IMR-90 (cell line): ENCODE data around the gene MTA1. TPM values are rescaled to one million over a fixed set of nuclear protein-coding genes. Genes with fewer than 3 reads are reported as not detected.

Experiments used
- ATAC-seq: fragments of 200-7000 bp; cut with Tn5 transposase; 2 replicates; pipeline ENCODE4 v1.9.1; 2020; ENCODE audit warnings: low read depth, mild to moderate bottlenecking, moderate library complexity
- BruUV-seq: library from RNA; stranded (reverse); fragments of 400-500 nt; replicated peaks from 2 replicates; lab custom pipeline; 2021; lab: Mats Ljungman, UMichigan
- CTCF ChIA-PET: fragments of 300-600 bp; formaldehyde crosslinking; extraction: SDS; loops from one replicate; lab custom pipeline; 2021; ENCODE audit warnings: antibody characterized with exemption; lab: Yijun Ruan, JAX
- POLR2A ChIA-PET: fragments of 300-600 bp; sonication (Branson Sonifier 250); formaldehyde crosslinking; loops from one replicate; lab custom pipeline; 2022; ENCODE audit warnings: antibody characterized with exemption; ENCODE audit not compliant: unreplicated experiment; lab: Charles Lee
- DNase-seq: peaks from one replicate; pipeline ENCODE4 v3.0.0; 2013
- H2AFZ ChIP-seq: replicated peaks from 2 replicates; pipeline ENCODE3; 2013; ENCODE audit warnings: low read length, mild to moderate bottlenecking; ENCODE audit not compliant: poor library complexity
- H2AK5ac ChIP-seq: 2 replicates; pipeline ENCODE4 v1.6.1; 2013; ENCODE audit warnings: low read depth, low read length, inconsistent platforms
- H2AK9ac ChIP-seq: replicated peaks from 2 replicates; pipeline ENCODE3; 2013; ENCODE audit warnings: mild to moderate bottlenecking, low read depth, low read length, moderate library complexity; ENCODE audit not compliant: poor library complexity
- H2BK120ac ChIP-seq: 2 replicates; pipeline ENCODE4 v1.6.1; 2013; ENCODE audit warnings: low read depth, low read length, inconsistent platforms
- H2BK15ac ChIP-seq: 3 replicates; pipeline ENCODE4 v1.6.1; 2013; ENCODE audit warnings: low read depth, low read length, inconsistent platforms
- H2BK20ac ChIP-seq: 2 replicates; pipeline ENCODE4 v1.6.1; 2013; ENCODE audit warnings: low read depth, mild to moderate bottlenecking, inconsistent platforms, low read length, moderate library complexity
- H2BK5ac ChIP-seq: 2 replicates; pipeline ENCODE4 v1.6.1; 2013; ENCODE audit warnings: mild to moderate bottlenecking, low read depth, low read length, inconsistent platforms; ENCODE audit not compliant: poor library complexity, severe bottlenecking
- H3K14ac ChIP-seq: replicated peaks from 2 replicates; pipeline ENCODE4 v1.6.1; 2013; ENCODE audit warnings: low read depth, low read length, inconsistent platforms
- H3K18ac ChIP-seq: 2 replicates; pipeline ENCODE4 v1.6.1; 2013; ENCODE audit warnings: low read depth, low read length, control low read depth
- H3K23ac ChIP-seq: 2 replicates; pipeline ENCODE4 v1.6.1; 2013; ENCODE audit warnings: low read depth, low read length, inconsistent platforms
- H3K27ac ChIP-seq: 2 replicates; pipeline ENCODE4 v1.5.1; 2013; ENCODE audit warnings: mild to moderate bottlenecking, control low read depth, low read length; ENCODE audit not compliant: insufficient read depth
- H3K27me3 ChIP-seq: 2 replicates; pipeline ENCODE4 v1.6.1; 2013; ENCODE audit warnings: low read length; ENCODE audit not compliant: control insufficient read depth, insufficient read depth
- H3K36me3 ChIP-seq: 2 replicates; pipeline ENCODE4 v1.6.1; 2013; ENCODE audit warnings: low read length, mixed read lengths; ENCODE audit not compliant: control insufficient read depth, insufficient read depth
- H3K4ac ChIP-seq: 2 replicates; pipeline ENCODE4 v1.6.1; 2013; ENCODE audit warnings: low read depth, low read length, inconsistent platforms
- H3K4me1 ChIP-seq: 2 replicates; pipeline ENCODE4 v1.6.1; 2013; ENCODE audit warnings: low read length, mixed read lengths; ENCODE audit not compliant: control insufficient read depth, insufficient read depth
- H3K4me2 ChIP-seq: 2 replicates; pipeline ENCODE4 v1.6.1; 2013; ENCODE audit warnings: low read depth, mild to moderate bottlenecking, control low read depth, low read length, moderate library complexity
- H3K4me3 ChIP-seq: 2 replicates; pipeline ENCODE4 v1.5.1; 2013; ENCODE audit warnings: low read depth, mild to moderate bottlenecking, control low read depth, low read length, moderate library complexity; ENCODE audit not compliant: insufficient read depth
- H3K56ac ChIP-seq: 2 replicates; pipeline ENCODE4 v1.6.1; 2013; ENCODE audit warnings: low read length, inconsistent platforms; ENCODE audit not compliant: insufficient read depth; ENCODE audit errors: extremely low read depth
- H3K79me1 ChIP-seq, 2 experiments: 2 replicates each; pipeline ENCODE4 v1.6.1; 2013; ENCODE audit warnings: low read length in 2 of 2, inconsistent platforms in 1 of 2, low read depth in 1 of 2
- H3K9ac ChIP-seq: 2 replicates; pipeline ENCODE4 v1.6.1; 2013; ENCODE audit warnings: low read depth, low read length, control low read depth
- H3K9me1 ChIP-seq: 2 replicates; pipeline ENCODE4 v1.6.1; 2013; ENCODE audit warnings: low read length, inconsistent platforms; ENCODE audit not compliant: insufficient read depth
- H3K9me3 ChIP-seq: 2 replicates; pipeline ENCODE4 v1.6.1; 2013; ENCODE audit warnings: low read length; ENCODE audit not compliant: control insufficient read depth, insufficient read depth
- H4K20me1 ChIP-seq: 2 replicates; pipeline ENCODE4 v1.6.1; 2013; ENCODE audit warnings: low read length, inconsistent platforms; ENCODE audit not compliant: insufficient read depth
- H4K5ac ChIP-seq: 2 replicates; pipeline ENCODE4 v1.6.1; 2013; ENCODE audit warnings: mild to moderate bottlenecking, low read depth, low read length, control low read depth
- H4K8ac ChIP-seq, 2 experiments: 2 replicates each; pipeline ENCODE4 v1.6.1; 2013; ENCODE audit warnings: low read depth in 2 of 2, low read length in 2 of 2, control low read depth in 1 of 2, inconsistent platforms in 1 of 2
- H4K91ac ChIP-seq: 2 replicates; pipeline ENCODE4 v1.6.1; 2013; ENCODE audit warnings: low read depth, low read length, inconsistent platforms; ENCODE audit not compliant: insufficient read depth
- BHLHE40 ChIP-seq: fragments of 150-350 bp; IDR thresholded peaks from 2 replicates; pipeline ENCODE4 v1.6.1; 2016; ENCODE audit warnings: mild to moderate bottlenecking, low read depth, low read length
- CHD1 ChIP-seq: IDR thresholded peaks from 2 replicates; pipeline ENCODE4 v1.6.1; 2012; ENCODE audit warnings: low read depth, low read length, improper control_type of control experiment
- FOS ChIP-seq: fragments of 150-350 bp; IDR thresholded peaks from 2 replicates; pipeline ENCODE4 v1.6.1; 2016; ENCODE audit warnings: low read depth, low read length
- MAFK ChIP-seq: IDR thresholded peaks from 2 replicates; pipeline ENCODE4 v1.6.1; 2012; ENCODE audit warnings: low read depth, low read length, improper control_type of control experiment
- MXI1 ChIP-seq: IDR thresholded peaks from 2 replicates; pipeline ENCODE4 v1.6.1; 2012; ENCODE audit warnings: low read depth, mild to moderate bottlenecking, low read length, moderate library complexity, borderline replicate concordance
- NFE2L2 ChIP-seq: fragments of 150-350 bp; IDR thresholded peaks from 2 replicates; pipeline ENCODE4 v1.6.1; 2016; ENCODE audit warnings: low read depth, mild to moderate bottlenecking, low read length
- POLR2A ChIP-seq: IDR thresholded peaks from 2 replicates; pipeline ENCODE4 v1.6.1; 2012; ENCODE audit warnings: mild to moderate bottlenecking, low read depth, low read length
- RAD21 ChIP-seq: IDR thresholded peaks from 2 replicates; pipeline ENCODE4 v1.6.1; 2012; ENCODE audit warnings: low read length, improper control_type of control experiment
- RCOR1 ChIP-seq: IDR thresholded peaks from 2 replicates; pipeline ENCODE4 v1.6.1; 2012; ENCODE audit warnings: mild to moderate bottlenecking, low read length, improper control_type of control experiment; ENCODE audit not compliant: insufficient replicate concordance
- RFX5 ChIP-seq: IDR thresholded peaks from 2 replicates; pipeline ENCODE4 v1.8.0; 2012; ENCODE audit warnings: low read depth, mild to moderate bottlenecking, low read length, moderate library complexity
- SMC3 ChIP-seq: fragments of 150-350 bp; IDR thresholded peaks from 2 replicates; pipeline ENCODE4 v1.6.1; 2016; ENCODE audit warnings: low read depth, mild to moderate bottlenecking, antibody characterized with exemption, low read length, moderate library complexity
- WGBS, 2 experiments: methylation state at CpG; one replicate each; pipeline versions ENCODE4 v1.1.5 to v1.1.7; 2013; ENCODE audit warnings: missing lambda C conversion rate in 2 of 2; ENCODE audit not compliant: insufficient read length in 1 of 2; ENCODE audit errors: extremely low coverage in 2 of 2; 5-methylcytosine and 5-hydroxymethylcytosine counted together
- dilution Hi-C: fragments of 300-500 bp; cut with HindIII; formaldehyde crosslinking; loops from one replicate; pipeline ENCODE4 v1.14.3; 2018; ENCODE audit warnings: low sequenced_read_pairs; ENCODE audit not compliant: unreplicated experiment
- in situ Hi-C: fragments of 300-500 bp; cut with MboI; formaldehyde crosslinking; loops from 3 replicates; pipeline ENCODE4 v1.14.3; 2019; ENCODE audit warnings: low sequenced_read_pairs, inconsistent platforms, mixed read lengths
- intact Hi-C: fragments of 100-400 bp; cut with micrococcal nuclease; formaldehyde crosslinking; loops from 2 replicates; pipeline ENCODE4 v1.10.0; 2022
- polyA plus RNA-seq, 3 experiments: library from polyadenylated mRNA; depleted of rRNA; stranded (reverse); fragments of >200 nt; gene quantifications; 2 replicates each; pipeline ENCODE4 v1.2.3, GENCODE V29; 2012; ENCODE audit warnings: low replicate concordance in 1 of 3
- total RNA-seq: library from RNA; depleted of rRNA; stranded (reverse); fragments of >200 nt; gene quantifications from 2 replicates; pipeline ENCODE4 v1.2.3, GENCODE V29; 2012
- TF ChIP-seq, protein P1 (sequence below): fragments of 150-350 bp; IDR thresholded peaks from 2 replicates; pipeline ENCODE4 v1.6.1; 2017; ENCODE audit warnings: mild to moderate bottlenecking, antibody characterized with exemption, low read length, low read depth
- TF ChIP-seq, protein P2 (sequence below): fragments of 150-350 bp; IDR thresholded peaks from 2 replicates; pipeline ENCODE4 v1.6.1; 2016; ENCODE audit warnings: low read depth, mild to moderate bottlenecking, low read length, moderate library complexity, borderline replicate concordance

Gene MTA1
- total and polyA plus RNA-seq, 2 of the 4 experiments (the other 2 are of a cell fraction), result 21.5 to 61.6 TPM

DNA sequence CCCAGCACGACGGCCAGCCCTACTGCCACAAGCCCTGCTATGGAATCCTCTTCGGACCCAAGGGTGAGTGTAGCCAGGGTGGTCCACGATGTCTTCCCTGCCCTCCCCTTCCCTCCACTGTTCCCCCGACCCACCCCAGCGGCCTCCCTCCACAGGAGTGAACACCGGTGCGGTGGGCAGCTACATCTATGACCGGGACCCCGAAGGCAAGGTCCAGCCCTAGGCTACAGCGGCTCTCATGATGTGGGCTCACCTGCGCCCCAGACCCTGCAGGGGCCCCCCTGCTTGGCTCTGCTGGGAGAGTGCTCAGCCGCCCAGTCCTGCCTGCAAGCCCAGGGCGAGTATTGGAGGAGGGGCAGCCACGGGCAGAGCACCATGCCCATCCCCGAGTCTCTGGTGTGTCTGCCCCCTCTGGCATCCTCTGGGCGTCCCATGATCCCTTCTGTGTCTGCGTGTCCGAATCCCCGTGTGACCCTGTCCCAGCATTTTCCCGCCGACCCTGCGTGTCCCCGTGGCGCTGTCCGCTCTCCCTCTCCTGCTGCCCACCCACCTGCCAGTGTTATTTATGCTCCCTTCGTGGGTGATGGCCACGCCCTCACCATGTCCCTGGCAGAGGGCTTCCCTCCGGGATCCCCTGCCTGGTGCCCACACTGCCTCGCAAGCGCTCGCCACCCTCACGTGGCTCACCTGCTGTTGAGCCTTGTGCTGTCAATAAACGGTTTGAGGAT lies 60.0 kb downstream of the MTA1 start (continued):
- TF ChIP-seq CHD1, result no peak

DNA sequence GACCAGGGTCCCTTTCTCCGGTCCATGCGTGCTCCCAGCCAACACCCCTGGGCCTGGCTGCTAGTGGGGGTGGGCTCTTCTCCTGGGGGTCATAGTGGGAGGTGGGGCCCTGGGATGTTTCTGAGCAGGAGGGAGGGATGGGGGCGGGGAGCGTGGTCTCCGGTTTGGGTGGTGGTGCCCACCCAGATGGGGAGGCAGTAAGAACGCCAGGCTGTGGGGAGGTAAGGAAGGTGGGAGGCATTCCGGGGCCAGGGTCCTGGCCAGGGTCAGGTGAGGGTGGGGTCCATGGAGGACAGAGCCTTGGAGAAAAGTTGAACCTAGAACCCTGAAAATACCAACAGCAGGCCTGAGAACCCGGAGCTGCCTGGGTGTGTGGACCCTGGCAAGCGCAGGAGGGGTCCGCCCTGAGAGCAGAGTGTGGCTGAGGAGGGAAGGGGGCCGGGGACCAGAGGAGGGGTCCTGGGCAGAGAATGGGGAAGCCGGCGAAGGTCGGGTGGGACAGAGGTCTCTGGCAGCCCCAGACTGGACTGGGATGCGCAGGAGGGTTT lies 60.6 kb downstream of the MTA1 start:
- intact Hi-C loops, result loop anchor here (2.0 kb wide), 1 partner anchor 49 kb away; no protein-coding TSS in a partner anchor
- H4K91ac ChIP-seq, result no peak overlapping the region
- no peak overlapping the region; the same call in 1 of the 2 replicates for H3K4ac ChIP-seq
- no peak overlapping the region for H2BK5ac ChIP-seq
- H3K36me3 ChIP-seq, result no peaks in the 10 kb centered on the region
- ChIA-PET POLR2A (no interaction called here), CTCF (interaction anchor here (0.7 to 2.2 kb wide), 4 partner anchors 9 to 120 kb away, joined by 4 to 32 read pairs (median 6); no protein-coding TSS in a partner anchor)
- H3K23ac ChIP-seq, result no peak overlapping the region
- no peak overlapping the region for H3K4me2 ChIP-seq
- no peak overlapping the region for H4K5ac ChIP-seq
- dilution Hi-C loops, result no loop called here
- peaks cover under 1% of the 10 kb centered on the region; the same call in 1 of the 2 replicates for H3K27me3 ChIP-seq
- WGBS, 2 experiments, result 69% methylated on average over 8 of the region's 15 CpGs; no CpG with 5 or more reads in 1 of the 2 experiments
- H2AFZ ChIP-seq, result no peak overlapping the region
- no peaks in the 10 kb centered on the region; the same call in 1 of the 2 replicates for H4K20me1 ChIP-seq
- H2AK5ac ChIP-seq, result no peak overlapping the region
- H3K56ac ChIP-seq, result no peak overlapping the region
- peaks cover 6% of the 10 kb centered on the region for H3K9me1 ChIP-seq
- no peak overlapping the region for H3K4me3 ChIP-seq
- peaks cover 29% of the 10 kb centered on the region for H3K4me1 ChIP-seq
- DNase-seq, result no peak
- H3K9me3 ChIP-seq, result no peaks in the 10 kb centered on the region
- H3K18ac ChIP-seq, result no peak overlapping the region
- peaks cover 0 to 22% of the 10 kb centered on the region in 2 experiments; a peak in 1 of 4 replicates for H3K79me1 ChIP-seq
- H2BK15ac ChIP-seq, result no peak overlapping the region
- H2BK120ac ChIP-seq, result no peak overlapping the region
- ATAC-seq, result no peak
- H3K14ac ChIP-seq, result no peak overlapping the region
- no peak overlapping the region for H4K8ac ChIP-seq
- BruUV-seq, result no TSS peak
- H2AK9ac ChIP-seq, result peak overlapping the region; percentile 28
- no peak overlapping the region for H3K27ac ChIP-seq
- no peak overlapping the region for H2BK20ac ChIP-seq
- H3K9ac ChIP-seq, result no peak overlapping the region
- in situ Hi-C loops, result no loop called here
- TF ChIP-seq POLR2A (no peak), RCOR1 (no peak), BHLHE40 (no peak), SMC3 (no peak), FOS (no peak), RAD21 (no peak), RFX5 (no peak), MAFK (no peak), MXI1 (no peak), NFE2L2 (no peak)
- TF ChIP-seq, protein P1, sequence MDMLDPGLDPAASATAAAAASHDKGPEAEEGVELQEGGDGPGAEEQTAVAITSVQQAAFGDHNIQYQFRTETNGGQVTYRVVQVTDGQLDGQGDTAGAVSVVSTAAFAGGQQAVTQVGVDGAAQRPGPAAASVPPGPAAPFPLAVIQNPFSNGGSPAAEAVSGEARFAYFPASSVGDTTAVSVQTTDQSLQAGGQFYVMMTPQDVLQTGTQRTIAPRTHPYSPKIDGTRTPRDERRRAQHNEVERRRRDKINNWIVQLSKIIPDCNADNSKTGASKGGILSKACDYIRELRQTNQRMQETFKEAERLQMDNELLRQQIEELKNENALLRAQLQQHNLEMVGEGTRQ, result no peak
- TF ChIP-seq, protein P2, sequence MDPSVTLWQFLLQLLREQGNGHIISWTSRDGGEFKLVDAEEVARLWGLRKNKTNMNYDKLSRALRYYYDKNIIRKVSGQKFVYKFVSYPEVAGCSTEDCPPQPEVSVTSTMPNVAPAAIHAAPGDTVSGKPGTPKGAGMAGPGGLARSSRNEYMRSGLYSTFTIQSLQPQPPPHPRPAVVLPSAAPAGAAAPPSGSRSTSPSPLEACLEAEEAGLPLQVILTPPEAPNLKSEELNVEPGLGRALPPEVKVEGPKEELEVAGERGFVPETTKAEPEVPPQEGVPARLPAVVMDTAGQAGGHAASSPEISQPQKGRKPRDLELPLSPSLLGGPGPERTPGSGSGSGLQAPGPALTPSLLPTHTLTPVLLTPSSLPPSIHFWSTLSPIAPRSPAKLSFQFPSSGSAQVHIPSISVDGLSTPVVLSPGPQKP, result no peak
